Measurements from ENCODE around the gene NDUFB7.
"Not testable (repeated sequence)": the region's sequence is repeated elsewhere in the genome, so short reads cannot be mapped to it uniquely, and the experiment has no call there.

The NDUFB7 gene

DNA sequence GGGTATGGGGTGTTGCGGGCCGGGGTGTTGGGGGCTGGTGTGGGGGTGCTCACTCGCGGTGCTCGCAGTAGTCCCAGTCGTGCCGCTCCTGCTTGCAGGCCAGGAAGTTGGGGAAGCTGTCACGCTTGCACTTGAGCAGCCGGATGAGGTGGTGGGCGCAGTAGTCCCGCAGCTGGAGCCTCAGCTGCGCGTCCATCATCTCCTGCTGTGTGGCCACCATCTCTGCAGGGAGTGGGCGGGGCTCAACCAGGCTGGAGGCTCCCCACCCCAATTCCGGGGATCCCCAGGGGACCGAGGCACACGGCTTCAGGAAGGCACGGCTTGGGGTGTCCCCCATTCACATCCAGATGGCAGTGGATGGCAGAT is 5.2 kb downstream of the NDUFB7 start:
- TF ChIP-seq, protein P1, sequence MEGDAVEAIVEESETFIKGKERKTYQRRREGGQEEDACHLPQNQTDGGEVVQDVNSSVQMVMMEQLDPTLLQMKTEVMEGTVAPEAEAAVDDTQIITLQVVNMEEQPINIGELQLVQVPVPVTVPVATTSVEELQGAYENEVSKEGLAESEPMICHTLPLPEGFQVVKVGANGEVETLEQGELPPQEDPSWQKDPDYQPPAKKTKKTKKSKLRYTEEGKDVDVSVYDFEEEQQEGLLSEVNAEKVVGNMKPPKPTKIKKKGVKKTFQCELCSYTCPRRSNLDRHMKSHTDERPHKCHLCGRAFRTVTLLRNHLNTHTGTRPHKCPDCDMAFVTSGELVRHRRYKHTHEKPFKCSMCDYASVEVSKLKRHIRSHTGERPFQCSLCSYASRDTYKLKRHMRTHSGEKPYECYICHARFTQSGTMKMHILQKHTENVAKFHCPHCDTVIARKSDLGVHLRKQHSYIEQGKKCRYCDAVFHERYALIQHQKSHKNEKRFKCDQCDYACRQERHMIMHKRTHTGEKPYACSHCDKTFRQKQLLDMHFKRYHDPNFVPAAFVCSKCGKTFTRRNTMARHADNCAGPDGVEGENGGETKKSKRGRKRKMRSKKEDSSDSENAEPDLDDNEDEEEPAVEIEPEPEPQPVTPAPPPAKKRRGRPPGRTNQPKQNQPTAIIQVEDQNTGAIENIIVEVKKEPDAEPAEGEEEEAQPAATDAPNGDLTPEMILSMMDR (conservative IDR thresholded peaks at IDR 0.05): no peak
- H3K27ac ChIP-seq: no peak overlapping the region

DNA sequence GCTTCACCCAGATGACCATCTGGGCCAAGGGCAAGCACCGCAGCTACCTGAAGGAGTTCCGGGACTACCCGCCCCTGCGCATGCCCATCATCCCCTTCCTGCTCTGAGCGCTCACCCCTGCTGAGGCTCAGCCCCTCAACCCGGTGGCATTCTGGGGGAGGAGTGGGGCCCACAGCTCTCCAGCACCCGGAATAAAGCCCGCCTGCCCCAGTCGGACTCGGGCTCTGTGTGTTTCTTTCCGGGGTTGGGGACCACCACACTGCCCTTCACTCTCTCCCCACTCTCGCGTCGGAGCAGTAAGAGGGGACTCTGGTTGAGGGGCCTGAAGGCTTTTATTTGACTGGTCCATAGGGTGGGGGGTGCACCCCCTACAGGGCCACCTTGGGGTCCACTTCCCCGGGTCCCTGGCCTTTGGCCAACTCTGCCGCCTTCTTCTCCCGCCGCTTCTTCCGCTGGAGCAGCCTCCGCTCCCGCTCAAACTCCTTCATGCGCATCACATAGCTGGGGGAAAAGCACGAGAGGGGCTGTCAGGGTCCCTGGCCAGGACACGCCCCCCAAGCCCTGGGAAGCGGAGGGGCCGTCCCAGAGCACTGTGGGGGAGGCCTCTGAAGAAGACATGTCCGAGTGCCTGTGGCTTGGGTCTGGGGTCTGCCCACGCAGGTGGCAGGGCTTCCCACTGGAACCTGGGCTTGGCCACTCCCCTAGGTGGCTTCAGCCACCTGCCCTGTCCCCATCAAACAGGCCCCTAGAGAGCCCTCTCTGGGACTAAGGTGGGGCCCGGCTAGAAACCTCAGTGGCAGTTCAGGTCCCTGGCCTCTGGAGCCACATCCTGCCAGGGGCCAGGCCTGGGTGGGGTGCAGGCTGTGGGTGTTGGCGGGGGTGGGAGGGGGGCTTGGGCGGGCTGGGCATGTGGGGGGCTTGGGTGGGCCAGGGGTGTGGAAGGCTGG is 5.8 kb downstream of the NDUFB7 start:
- H3K27ac ChIP-seq: no peak overlapping the region
- TF ChIP-seq, protein P1 (conservative IDR thresholded peaks at IDR 0.05): no peak

DNA sequence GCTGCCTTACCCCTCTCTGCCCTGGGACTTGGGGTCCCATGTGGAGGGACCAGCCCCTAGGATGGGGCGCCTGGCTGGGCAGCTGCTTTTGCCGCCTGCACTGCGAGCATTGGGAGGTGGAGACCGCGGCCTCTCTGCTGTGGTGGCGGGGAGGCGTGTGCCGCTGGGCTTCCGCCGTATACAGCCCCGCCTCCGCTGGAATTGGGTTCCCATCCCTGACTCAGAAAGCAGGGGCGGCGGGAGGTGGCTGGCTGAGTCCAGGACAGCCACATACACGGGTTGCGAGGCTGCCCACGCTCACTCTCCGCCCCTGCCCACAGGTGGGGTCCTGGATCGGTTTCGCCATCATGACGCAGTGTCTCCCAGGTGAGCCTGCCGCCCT is 6.6 kb downstream of the NDUFB7 start:
- TF ChIP-seq, protein P1 (conservative IDR thresholded peaks at IDR 0.05): no peak
- H3K27ac ChIP-seq: no peak overlapping the region

DNA sequence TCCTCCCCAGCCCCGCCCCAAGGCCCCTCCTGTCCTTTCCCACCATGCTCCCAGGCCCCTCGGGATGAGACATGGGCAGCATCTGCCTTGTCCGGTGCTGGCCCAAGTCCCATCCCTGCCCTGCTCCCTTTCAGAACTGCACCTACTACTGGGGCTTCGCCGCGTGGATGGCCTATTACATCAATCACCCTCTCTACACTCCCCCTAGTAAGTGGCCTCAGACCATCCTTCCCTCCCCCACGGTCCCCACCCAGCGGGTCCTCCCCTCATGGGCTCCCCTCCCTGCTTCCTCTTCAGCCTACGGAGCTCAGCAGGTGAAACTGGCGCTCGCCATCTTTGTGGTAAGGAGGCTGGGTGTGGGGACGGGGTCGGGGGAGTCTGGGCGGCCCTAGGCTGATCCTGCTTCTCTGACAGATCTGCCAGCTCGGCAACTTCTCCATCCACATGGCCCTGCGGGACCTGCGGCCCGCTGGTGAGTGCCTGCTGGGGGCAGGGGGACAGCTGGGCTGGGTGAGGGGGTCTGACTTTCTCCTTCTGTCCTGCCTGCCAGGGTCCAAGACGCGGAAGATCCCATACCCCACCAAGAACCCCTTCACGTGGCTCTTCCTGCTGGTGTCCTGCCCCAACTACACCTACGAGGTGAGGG is 7.1 kb downstream of the NDUFB7 start:
- H3K27ac ChIP-seq: not testable (repeated sequence)

DNA sequence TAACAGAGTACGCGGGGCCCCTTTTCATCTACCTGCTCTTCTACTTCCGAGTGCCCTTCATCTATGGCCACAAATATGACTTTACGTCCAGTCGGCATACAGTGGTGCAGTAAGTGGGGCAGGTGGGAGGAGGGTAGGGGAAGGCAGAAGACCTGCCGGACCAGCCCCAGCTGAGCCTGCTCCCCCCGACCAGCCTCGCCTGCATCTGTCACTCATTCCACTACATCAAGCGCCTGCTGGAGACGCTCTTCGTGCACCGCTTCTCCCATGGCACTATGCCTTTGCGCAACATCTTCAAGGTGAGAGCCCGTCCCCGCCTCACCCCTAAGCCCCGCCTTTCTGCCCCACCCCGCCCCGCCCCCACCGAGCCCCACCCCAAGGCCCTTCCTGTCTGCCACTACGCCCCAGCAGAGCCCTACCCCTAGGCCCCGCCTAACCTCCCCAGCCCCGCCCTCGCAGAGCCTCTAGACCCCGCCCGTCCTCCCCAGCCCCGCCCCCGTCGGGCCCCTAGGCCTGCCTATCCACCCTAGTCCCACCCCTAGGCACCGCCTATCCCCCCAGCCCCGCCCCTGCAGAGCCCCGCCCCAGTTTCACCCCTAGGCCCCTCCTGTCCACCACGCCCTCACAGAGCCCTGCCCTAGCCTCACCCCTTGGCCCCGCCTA is 7.7 kb downstream of the NDUFB7 start:
- no peak overlapping the region for H3K27ac ChIP-seq
- TF ChIP-seq, protein P1 (conservative IDR thresholded peaks at IDR 0.05): no peak

DNA sequence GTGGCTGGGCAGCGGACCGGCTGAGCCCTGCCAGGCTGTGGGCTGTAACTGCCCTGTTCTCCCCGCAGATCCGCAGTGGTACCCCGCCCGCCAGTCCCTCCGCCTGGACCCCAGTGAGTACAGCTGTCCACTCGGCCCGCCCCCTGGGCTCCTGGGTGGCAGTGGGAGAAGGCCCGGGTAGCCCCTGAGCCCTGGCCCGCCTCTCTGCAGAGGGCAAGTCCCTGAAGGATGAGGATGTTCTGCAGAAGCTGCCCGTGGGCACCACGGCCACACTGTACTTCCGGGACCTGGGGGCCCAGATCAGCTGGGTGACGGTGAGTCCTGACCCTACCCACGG is 8.3 kb downstream of the NDUFB7 start:
- TF ChIP-seq, protein P1 (conservative IDR thresholded peaks at IDR 0.05): no peak
- H3K27ac ChIP-seq: no peak overlapping the region

DNA sequence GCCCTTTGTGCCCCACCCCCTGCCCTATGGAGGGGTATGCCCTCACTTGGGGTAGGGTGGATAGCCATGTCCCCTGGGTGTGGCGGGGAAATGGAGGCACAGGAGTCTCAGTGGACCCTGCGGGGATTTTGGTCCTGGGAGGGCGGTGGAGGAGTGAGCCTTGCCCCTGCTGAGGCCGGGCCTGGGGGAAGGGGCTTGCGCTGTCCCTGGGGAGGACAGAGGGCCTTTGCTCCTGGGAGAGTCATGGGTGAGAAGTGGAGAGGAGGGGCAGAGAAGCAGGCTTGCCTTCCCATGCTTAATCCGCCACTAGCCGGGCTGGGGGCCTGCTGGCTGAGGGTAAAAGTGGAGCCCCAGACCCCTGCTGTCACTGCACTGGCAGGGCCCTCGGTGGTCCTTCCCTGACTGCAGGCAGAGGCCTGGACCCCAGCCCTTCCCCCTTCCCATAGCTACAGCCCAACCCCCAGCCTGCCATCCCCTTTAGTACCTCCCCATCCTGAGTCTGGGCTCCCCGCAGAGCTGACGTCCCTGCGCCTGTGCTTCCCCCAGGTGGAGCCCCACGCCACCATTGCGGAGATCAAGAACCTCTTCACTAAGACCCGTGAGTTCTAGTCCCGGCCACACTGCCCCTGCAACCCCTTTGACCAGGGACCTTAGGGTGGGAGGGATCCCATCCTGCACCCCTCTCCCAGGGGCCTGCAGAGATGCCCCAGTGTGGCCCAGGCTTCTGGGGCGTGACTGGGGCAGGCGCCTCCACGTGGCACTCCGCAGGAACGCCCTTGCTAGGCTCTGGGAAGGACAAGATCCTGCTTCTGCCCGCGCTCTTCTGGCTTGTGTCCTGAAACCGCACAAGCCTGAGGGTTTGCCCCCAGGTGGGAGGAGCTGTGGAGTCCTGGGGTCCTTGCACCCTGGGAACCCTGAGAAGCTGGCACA is 8.9 kb downstream of the NDUFB7 start:
- H3K27ac ChIP-seq: no peak overlapping the region
- TF ChIP-seq, protein P1 (conservative IDR thresholded peaks at IDR 0.05): no peak

All from VCaP (cell line).